ENCODE measurements around the gene MAFG. TPM values are rescaled to one million over a fixed set of nuclear protein-coding genes. Genes with fewer than 3 reads are reported as not detected.

The MAFG gene
- total and polyA plus RNA-seq, 2 of the 13 experiments (the other 11 are each of a cell fraction or from before 2014, with no cell fraction given): 14.5 to 20.0 TPM

DNA sequence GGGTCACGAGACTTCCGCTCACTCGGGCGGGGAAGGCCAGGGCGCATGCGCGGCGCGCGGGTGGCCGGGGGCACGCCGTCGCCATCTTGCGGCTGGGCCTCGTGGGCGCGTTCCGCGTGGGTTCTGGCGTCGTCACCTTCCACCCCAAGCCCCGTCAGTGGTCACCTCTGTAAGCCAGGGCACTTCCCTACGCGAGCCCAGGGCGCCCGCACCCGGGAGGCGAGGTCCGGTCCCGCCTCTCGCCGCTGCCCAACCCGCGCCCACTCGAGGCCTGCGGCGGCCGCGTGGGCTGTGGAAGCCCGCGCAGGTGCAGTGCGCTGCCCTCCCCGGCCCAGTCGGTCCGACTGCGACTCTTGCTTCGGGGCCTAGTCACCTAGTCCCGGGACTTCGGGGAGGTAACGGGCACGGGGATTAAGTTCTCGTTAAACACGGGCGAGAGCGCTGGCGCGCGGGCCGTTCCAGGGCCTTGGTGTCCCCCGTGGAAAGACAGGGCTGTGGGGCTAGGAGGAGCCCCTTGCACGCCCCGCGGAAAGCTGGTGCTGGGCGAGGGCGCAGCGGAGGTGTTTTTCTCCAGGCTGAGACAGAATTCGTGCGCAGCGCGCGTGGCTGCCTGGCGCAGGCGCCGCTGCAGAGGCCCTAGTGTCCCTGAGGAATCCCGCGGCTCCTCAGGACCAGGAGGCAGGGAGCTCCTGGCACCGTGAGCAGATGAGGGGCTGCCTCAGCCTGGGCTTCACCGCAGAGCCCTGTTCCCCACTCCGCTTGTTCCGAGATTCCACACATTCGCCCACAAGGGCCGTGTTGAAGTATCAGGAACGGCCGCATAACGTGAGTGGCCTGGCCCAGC lies 55.9 kb downstream of the MAFG start (continued):
- TF ChIP-seq ZNF530 (CRISPR knock-in tag; IDR thresholded peaks at IDR 0.05; ENCODE audit: low read depth) (0 out of 2 replicates have a peak, but pooled peaks have one; percentile 73), ISL2 (CRISPR knock-in tag; IDR thresholded peaks at IDR 0.05) (peak; percentile 29; the same call in 1 of the 2 replicates), ZNF776 (CRISPR knock-in tag; IDR thresholded peaks at IDR 0.05) (peak; percentile 100), NFRKB (IDR thresholded peaks at IDR 0.05) (no peak), ZNF619 (CRISPR knock-in tag; IDR thresholded peaks at IDR 0.05) (no peak), ARID2 (CRISPR knock-in tag; IDR thresholded peaks at IDR 0.05; ENCODE audit: borderline replicate concordance) (peak; percentile 65), ZNF788 (CRISPR knock-in tag; IDR thresholded peaks at IDR 0.05; ENCODE audit: borderline replicate concordance) (peak; percentile 96), SMARCE1 (IDR thresholded peaks at IDR 0.05; ENCODE audit: borderline replicate concordance) (no peak), EP300 (IDR thresholded peaks at IDR 0.05; ENCODE audit: low read depth in 2 of 2, low read length in 2 of 2) (no peak; a peak in 1 of 4 replicates), EP300 (CRISPR knock-in tag; IDR thresholded peaks at IDR 0.05; ENCODE audit: borderline replicate concordance) (peak; percentile 78), SIN3B (IDR thresholded peaks at IDR 0.05; ENCODE audit: low read length) (no peak), THAP11 (CRISPR knock-in tag; IDR thresholded peaks at IDR 0.05) (peak; percentile 91), GATAD1 (CRISPR knock-in tag; IDR thresholded peaks at IDR 0.05) (peak; percentile 86), TCF7 (IDR thresholded peaks at IDR 0.05; ENCODE audit: low read depth) (no peak), ZBTB20 (CRISPR knock-in tag; IDR thresholded peaks at IDR 0.05; ENCODE audit: borderline replicate concordance, low read depth) (peak; percentile 53), NPAS2 (CRISPR knock-in tag; IDR thresholded peaks at IDR 0.05; ENCODE audit: borderline replicate concordance) (0 out of 2 replicates have a peak, but pooled peaks have one; percentile 54), POLR2G (IDR thresholded peaks at IDR 0.05; ENCODE audit: low read depth, low read length) (peak; percentile 87), RELA (CRISPR knock-in tag; IDR thresholded peaks at IDR 0.05) (peak; percentile 62; the same call in 1 of the 2 replicates), PAX8 (CRISPR knock-in tag; IDR thresholded peaks at IDR 0.05; ENCODE audit: borderline replicate concordance) (peak; percentile 95; the same call in 1 of the 2 replicates), MAFK (conservative IDR thresholded peaks at IDR 0.05 in 1 of 2, IDR thresholded peaks at IDR 0.05 in 1 of 2; ENCODE audit: low read length in 2 of 2) (no peak), KAT2B (IDR thresholded peaks at IDR 0.05; ENCODE audit: borderline replicate concordance, low read depth, low read length) (no peak), TAF1 (CRISPR knock-in tag; IDR thresholded peaks at IDR 0.05) (peak; percentile 83), SALL1 (CRISPR knock-in tag; IDR thresholded peaks at IDR 0.05) (peak; percentile 97)
- TF ChIP-seq, protein P1, sequence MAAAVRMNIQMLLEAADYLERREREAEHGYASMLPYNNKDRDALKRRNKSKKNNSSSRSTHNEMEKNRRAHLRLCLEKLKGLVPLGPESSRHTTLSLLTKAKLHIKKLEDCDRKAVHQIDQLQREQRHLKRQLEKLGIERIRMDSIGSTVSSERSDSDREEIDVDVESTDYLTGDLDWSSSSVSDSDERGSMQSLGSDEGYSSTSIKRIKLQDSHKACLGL (CRISPR knock-in tag; IDR thresholded peaks at IDR 0.05): peak; percentile 81
- TF ChIP-seq, protein P2, sequence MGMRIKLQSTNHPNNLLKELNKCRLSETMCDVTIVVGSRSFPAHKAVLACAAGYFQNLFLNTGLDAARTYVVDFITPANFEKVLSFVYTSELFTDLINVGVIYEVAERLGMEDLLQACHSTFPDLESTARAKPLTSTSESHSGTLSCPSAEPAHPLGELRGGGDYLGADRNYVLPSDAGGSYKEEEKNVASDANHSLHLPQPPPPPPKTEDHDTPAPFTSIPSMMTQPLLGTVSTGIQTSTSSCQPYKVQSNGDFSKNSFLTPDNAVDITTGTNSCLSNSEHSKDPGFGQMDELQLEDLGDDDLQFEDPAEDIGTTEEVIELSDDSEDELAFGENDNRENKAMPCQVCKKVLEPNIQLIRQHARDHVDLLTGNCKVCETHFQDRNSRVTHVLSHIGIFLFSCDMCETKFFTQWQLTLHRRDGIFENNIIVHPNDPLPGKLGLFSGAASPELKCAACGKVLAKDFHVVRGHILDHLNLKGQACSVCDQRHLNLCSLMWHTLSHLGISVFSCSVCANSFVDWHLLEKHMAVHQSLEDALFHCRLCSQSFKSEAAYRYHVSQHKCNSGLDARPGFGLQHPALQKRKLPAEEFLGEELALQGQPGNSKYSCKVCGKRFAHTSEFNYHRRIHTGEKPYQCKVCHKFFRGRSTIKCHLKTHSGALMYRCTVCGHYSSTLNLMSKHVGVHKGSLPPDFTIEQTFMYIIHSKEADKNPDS (CRISPR knock-in tag; IDR thresholded peaks at IDR 0.05): peak; percentile 43; the same call in 1 of the 2 replicates

Measured in HepG2 (cell line).